IMR-90 (cell line): ENCODE results near the gene ADPRHL1. TPM values are rescaled to one million over a fixed set of nuclear protein-coding genes. Genes with fewer than 3 reads are reported as not detected.

Source experiments
- ATAC-seq: fragments of 200-7000 bp; cut with Tn5 transposase; 2 replicates; pipeline ENCODE4 v1.9.1; 2020; ENCODE audit warnings: low read depth, mild to moderate bottlenecking, moderate library complexity
- BruUV-seq: library from RNA; stranded (reverse); fragments of 400-500 nt; replicated peaks from 2 replicates; lab custom pipeline; 2021; lab: Mats Ljungman, UMichigan
- CTCF ChIA-PET: fragments of 300-600 bp; formaldehyde crosslinking; extraction: SDS; loops from one replicate; lab custom pipeline; 2021; ENCODE audit warnings: antibody characterized with exemption; lab: Yijun Ruan, JAX
- POLR2A ChIA-PET: fragments of 300-600 bp; sonication (Branson Sonifier 250); formaldehyde crosslinking; loops from one replicate; lab custom pipeline; 2022; ENCODE audit warnings: antibody characterized with exemption; ENCODE audit not compliant: unreplicated experiment; lab: Charles Lee
- DNase-seq: peaks from one replicate; pipeline ENCODE4 v3.0.0; 2013
- H2AFZ ChIP-seq: replicated peaks from 2 replicates; pipeline ENCODE3; 2013; ENCODE audit warnings: low read length, mild to moderate bottlenecking; ENCODE audit not compliant: poor library complexity
- H2AK5ac ChIP-seq: 2 replicates; pipeline ENCODE4 v1.6.1; 2013; ENCODE audit warnings: low read depth, low read length, inconsistent platforms
- H2AK9ac ChIP-seq: replicated peaks from 2 replicates; pipeline ENCODE3; 2013; ENCODE audit warnings: mild to moderate bottlenecking, low read depth, low read length, moderate library complexity; ENCODE audit not compliant: poor library complexity
- H2BK120ac ChIP-seq: 2 replicates; pipeline ENCODE4 v1.6.1; 2013; ENCODE audit warnings: low read depth, low read length, inconsistent platforms
- H2BK15ac ChIP-seq: 3 replicates; pipeline ENCODE4 v1.6.1; 2013; ENCODE audit warnings: low read depth, low read length, inconsistent platforms
- H2BK20ac ChIP-seq: 2 replicates; pipeline ENCODE4 v1.6.1; 2013; ENCODE audit warnings: low read depth, mild to moderate bottlenecking, inconsistent platforms, low read length, moderate library complexity
- H2BK5ac ChIP-seq: 2 replicates; pipeline ENCODE4 v1.6.1; 2013; ENCODE audit warnings: mild to moderate bottlenecking, low read depth, low read length, inconsistent platforms; ENCODE audit not compliant: poor library complexity, severe bottlenecking
- H3K14ac ChIP-seq: replicated peaks from 2 replicates; pipeline ENCODE4 v1.6.1; 2013; ENCODE audit warnings: low read depth, low read length, inconsistent platforms
- H3K18ac ChIP-seq: 2 replicates; pipeline ENCODE4 v1.6.1; 2013; ENCODE audit warnings: low read depth, low read length, control low read depth
- H3K23ac ChIP-seq: 2 replicates; pipeline ENCODE4 v1.6.1; 2013; ENCODE audit warnings: low read depth, low read length, inconsistent platforms
- H3K27ac ChIP-seq: 2 replicates; pipeline ENCODE4 v1.5.1; 2013; ENCODE audit warnings: mild to moderate bottlenecking, control low read depth, low read length; ENCODE audit not compliant: insufficient read depth
- H3K27me3 ChIP-seq: 2 replicates; pipeline ENCODE4 v1.6.1; 2013; ENCODE audit warnings: low read length; ENCODE audit not compliant: control insufficient read depth, insufficient read depth
- H3K36me3 ChIP-seq: 2 replicates; pipeline ENCODE4 v1.6.1; 2013; ENCODE audit warnings: low read length, mixed read lengths; ENCODE audit not compliant: control insufficient read depth, insufficient read depth
- H3K4ac ChIP-seq: 2 replicates; pipeline ENCODE4 v1.6.1; 2013; ENCODE audit warnings: low read depth, low read length, inconsistent platforms
- H3K4me1 ChIP-seq: 2 replicates; pipeline ENCODE4 v1.6.1; 2013; ENCODE audit warnings: low read length, mixed read lengths; ENCODE audit not compliant: control insufficient read depth, insufficient read depth
- H3K4me2 ChIP-seq: 2 replicates; pipeline ENCODE4 v1.6.1; 2013; ENCODE audit warnings: low read depth, mild to moderate bottlenecking, control low read depth, low read length, moderate library complexity
- H3K4me3 ChIP-seq: 2 replicates; pipeline ENCODE4 v1.5.1; 2013; ENCODE audit warnings: low read depth, mild to moderate bottlenecking, control low read depth, low read length, moderate library complexity; ENCODE audit not compliant: insufficient read depth
- H3K56ac ChIP-seq: 2 replicates; pipeline ENCODE4 v1.6.1; 2013; ENCODE audit warnings: low read length, inconsistent platforms; ENCODE audit not compliant: insufficient read depth; ENCODE audit errors: extremely low read depth
- H3K79me1 ChIP-seq, 2 experiments: 2 replicates each; pipeline ENCODE4 v1.6.1; 2013; ENCODE audit warnings: low read length in 2 of 2, inconsistent platforms in 1 of 2, low read depth in 1 of 2
- H3K9ac ChIP-seq: 2 replicates; pipeline ENCODE4 v1.6.1; 2013; ENCODE audit warnings: low read depth, low read length, control low read depth
- H3K9me1 ChIP-seq: 2 replicates; pipeline ENCODE4 v1.6.1; 2013; ENCODE audit warnings: low read length, inconsistent platforms; ENCODE audit not compliant: insufficient read depth
- H3K9me3 ChIP-seq: 2 replicates; pipeline ENCODE4 v1.6.1; 2013; ENCODE audit warnings: low read length; ENCODE audit not compliant: control insufficient read depth, insufficient read depth
- H4K20me1 ChIP-seq: 2 replicates; pipeline ENCODE4 v1.6.1; 2013; ENCODE audit warnings: low read length, inconsistent platforms; ENCODE audit not compliant: insufficient read depth
- H4K5ac ChIP-seq: 2 replicates; pipeline ENCODE4 v1.6.1; 2013; ENCODE audit warnings: mild to moderate bottlenecking, low read depth, low read length, control low read depth
- H4K8ac ChIP-seq, 2 experiments: 2 replicates each; pipeline ENCODE4 v1.6.1; 2013; ENCODE audit warnings: low read depth in 2 of 2, low read length in 2 of 2, control low read depth in 1 of 2, inconsistent platforms in 1 of 2
- H4K91ac ChIP-seq: 2 replicates; pipeline ENCODE4 v1.6.1; 2013; ENCODE audit warnings: low read depth, low read length, inconsistent platforms; ENCODE audit not compliant: insufficient read depth
- BHLHE40 ChIP-seq: fragments of 150-350 bp; IDR thresholded peaks from 2 replicates; pipeline ENCODE4 v1.6.1; 2016; ENCODE audit warnings: mild to moderate bottlenecking, low read depth, low read length
- CEBPB ChIP-seq: IDR thresholded peaks from 2 replicates; pipeline ENCODE4 v1.6.1; 2012; ENCODE audit warnings: low read depth, low read length, improper control_type of control experiment
- CHD1 ChIP-seq: IDR thresholded peaks from 2 replicates; pipeline ENCODE4 v1.6.1; 2012; ENCODE audit warnings: low read depth, low read length, improper control_type of control experiment
- CTCF ChIP-seq: conservative IDR thresholded peaks from 2 replicates; pipeline ENCODE4 v1.5.1; 2012; ENCODE audit warnings: mild to moderate bottlenecking, low read depth, low read length, improper control_type of control experiment
- FOS ChIP-seq: fragments of 150-350 bp; IDR thresholded peaks from 2 replicates; pipeline ENCODE4 v1.6.1; 2016; ENCODE audit warnings: low read depth, low read length
- MAFK ChIP-seq: IDR thresholded peaks from 2 replicates; pipeline ENCODE4 v1.6.1; 2012; ENCODE audit warnings: low read depth, low read length, improper control_type of control experiment
- MAZ ChIP-seq: IDR thresholded peaks from 2 replicates; pipeline ENCODE4 v1.6.1; 2012; ENCODE audit warnings: low read depth, mild to moderate bottlenecking, low read length, improper control_type of control experiment, moderate library complexity, borderline replicate concordance
- POLR2A ChIP-seq: IDR thresholded peaks from 2 replicates; pipeline ENCODE4 v1.6.1; 2012; ENCODE audit warnings: mild to moderate bottlenecking, low read depth, low read length
- RAD21 ChIP-seq: IDR thresholded peaks from 2 replicates; pipeline ENCODE4 v1.6.1; 2012; ENCODE audit warnings: low read length, improper control_type of control experiment
- RCOR1 ChIP-seq: IDR thresholded peaks from 2 replicates; pipeline ENCODE4 v1.6.1; 2012; ENCODE audit warnings: mild to moderate bottlenecking, low read length, improper control_type of control experiment; ENCODE audit not compliant: insufficient replicate concordance
- RFX5 ChIP-seq: IDR thresholded peaks from 2 replicates; pipeline ENCODE4 v1.8.0; 2012; ENCODE audit warnings: low read depth, mild to moderate bottlenecking, low read length, moderate library complexity
- SMC3 ChIP-seq: fragments of 150-350 bp; IDR thresholded peaks from 2 replicates; pipeline ENCODE4 v1.6.1; 2016; ENCODE audit warnings: low read depth, mild to moderate bottlenecking, antibody characterized with exemption, low read length, moderate library complexity
- WGBS, 2 experiments: methylation state at CpG; one replicate each; pipeline versions ENCODE4 v1.1.5 to v1.1.7; 2013; ENCODE audit warnings: missing lambda C conversion rate in 2 of 2; ENCODE audit not compliant: insufficient read length in 1 of 2; ENCODE audit errors: extremely low coverage in 2 of 2; 5-methylcytosine and 5-hydroxymethylcytosine counted together
- dilution Hi-C: fragments of 300-500 bp; cut with HindIII; formaldehyde crosslinking; loops from one replicate; pipeline ENCODE4 v1.14.3; 2018; ENCODE audit warnings: low sequenced_read_pairs; ENCODE audit not compliant: unreplicated experiment
- in situ Hi-C: fragments of 300-500 bp; cut with MboI; formaldehyde crosslinking; loops from 3 replicates; pipeline ENCODE4 v1.14.3; 2019; ENCODE audit warnings: low sequenced_read_pairs, inconsistent platforms, mixed read lengths
- intact Hi-C: fragments of 100-400 bp; cut with micrococcal nuclease; formaldehyde crosslinking; loops from 2 replicates; pipeline ENCODE4 v1.10.0; 2022
- polyA plus RNA-seq, 3 experiments: library from polyadenylated mRNA; depleted of rRNA; stranded (reverse); fragments of >200 nt; gene quantifications; 2 replicates each; pipeline ENCODE4 v1.2.3, GENCODE V29; 2012; ENCODE audit warnings: low replicate concordance in 1 of 3
- total RNA-seq: library from RNA; depleted of rRNA; stranded (reverse); fragments of >200 nt; gene quantifications from 2 replicates; pipeline ENCODE4 v1.2.3, GENCODE V29; 2012

Gene ADPRHL1
- total and polyA plus RNA-seq, 2 of the 4 experiments (the other 2 are of a cell fraction) = 0.36 to 0.67 TPM

GRCh38 chr13:113393226-113393562 is 60.1 kb downstream of the ADPRHL1 start:
- Histone ChIP-seq H3K27ac (no peak overlapping the region; the same call in 1 of the 2 replicates), H2AFZ (peak overlapping the region; percentile 93), H3K27me3 (no peaks in the 10 kb centered on the region), H2BK15ac (no peak overlapping the region), H3K79me1 (peaks cover 4 to 6% of the 10 kb centered on the region in 2 experiments; a peak in 3 of 4 replicates), H3K4me3 (peak overlapping the region; percentile 89), H3K9me1 (peaks cover 4% of the 10 kb centered on the region; the same call in 1 of the 2 replicates), H2BK20ac (no peak overlapping the region), H3K4me2 (peak overlapping the region; percentile 97), H4K91ac (peak overlapping the region; percentile 75), H3K14ac (peak overlapping the region; percentile 89), H3K4me1 (peaks cover 4% of the 10 kb centered on the region; the same call in 1 of the 2 replicates), H2AK9ac (peak overlapping the region; percentile 74), H3K18ac (no peak overlapping the region), H2BK5ac (no peak overlapping the region), H2AK5ac (peak overlapping the region; percentile 87; the same call in 1 of the 2 replicates), H4K20me1 (no peaks in the 10 kb centered on the region), H4K5ac (peak overlapping the region; percentile 87), H3K4ac (peak overlapping the region; percentile 73), H3K9me3 (0 out of 2 replicates have a peak, but pooled peaks cover 1% of the 10 kb centered on the region), H3K23ac (peak overlapping the region; percentile 72; the same call in 1 of the 2 replicates), H2BK120ac (no peak overlapping the region), H3K56ac (no peak overlapping the region), H4K8ac (peak overlapping the region; percentile 96 to 97), H3K9ac (peak overlapping the region; percentile 88), H3K36me3 (no peaks in the 10 kb centered on the region)
- no peak for TF ChIP-seq MAFK
- no peak for TF ChIP-seq POLR2A
- no peak for TF ChIP-seq SMC3
- TF ChIP-seq CTCF = no peak
- no peak for TF ChIP-seq RFX5
- TF ChIP-seq CHD1 = no peak
- no peak for TF ChIP-seq FOS
- TF ChIP-seq RAD21 = no peak
- no peak for TF ChIP-seq BHLHE40
- no peak for TF ChIP-seq CEBPB
- TF ChIP-seq MAZ = no peak
- no peak for TF ChIP-seq RCOR1
- WGBS, 2 experiments = 95% methylated on average over 8 of the region's 13 CpGs; no CpG with 5 or more reads in 1 of the 2 experiments
- intact Hi-C loops (no loop called here), in situ Hi-C loops (loop anchor here (25.0 kb wide), 1 partner anchor 456 kb away; no protein-coding TSS in a partner anchor), dilution Hi-C loops (no loop called here)
- POLR2A ChIA-PET = no interaction called here
- CTCF ChIA-PET = interaction anchor here (0.6 kb wide), 1 partner anchor 102 kb away, joined by 4 read pairs; no protein-coding TSS in a partner anchor
- ATAC-seq = no peak
- no peak for DNase-seq
- no TSS peak for BruUV-seq
